Measurements from ENCODE around the gene RHBG. TPM values are rescaled to one million over a fixed set of nuclear protein-coding genes. Genes with fewer than 3 reads are reported as not detected.

The RHBG gene
- total RNA-seq, 4 donors from 2014 or later = 7.4 to 14.8 (median 8.1) TPM

GRCh38 chr1:156371553-156372264 lies 2.7 kb downstream of the RHBG start:
- no peak for DNase-seq (ENCODE audit: low spot score in 2 of 2)
- no peak overlapping the region for H3K4me3 ChIP-seq
- WGBS = 56% methylated on average over 7 of the region's 7 CpGs
- peaks cover 14% of the 10 kb centered on the region for H3K4me1 ChIP-seq
- H3K9me3 ChIP-seq = no peaks in the 10 kb centered on the region
- TF ChIP-seq EP300 (IDR thresholded peaks at IDR 0.05) (no peak), POLR2AphosphoS5 (IDR thresholded peaks at IDR 0.05) (no peak), POLR2A (IDR thresholded peaks at IDR 0.05) (no peak), CTCF (IDR thresholded peaks at IDR 0.05) (no peak)
- no peak overlapping the region for H3K27ac ChIP-seq
- peaks cover 32% of the 10 kb centered on the region for H3K27me3 ChIP-seq
- H3K36me3 ChIP-seq = no peaks in the 10 kb centered on the region

- Histone ChIP-seq H3K36me3 (no peaks in the 10 kb centered on the region), H3K9me3 (no peaks in the 10 kb centered on the region), H3K27ac (no peak overlapping the region), H3K4me1 (peaks cover 14% of the 10 kb centered on the region), H3K27me3 (peaks cover 32% of the 10 kb centered on the region), H3K4me3 (no peak overlapping the region)
- DNase-seq (ENCODE audit: low spot score in 2 of 2) = no peak
- no peak for TF ChIP-seq POLR2A (IDR thresholded peaks at IDR 0.05)
- TF ChIP-seq CTCF (IDR thresholded peaks at IDR 0.05) = no peak
- TF ChIP-seq EP300 (IDR thresholded peaks at IDR 0.05) = no peak
- no peak for TF ChIP-seq POLR2AphosphoS5 (IDR thresholded peaks at IDR 0.05)
Observed at GRCh38 chr1:156372265-156372586, 3.2 kb downstream of the RHBG start.

DNA sequence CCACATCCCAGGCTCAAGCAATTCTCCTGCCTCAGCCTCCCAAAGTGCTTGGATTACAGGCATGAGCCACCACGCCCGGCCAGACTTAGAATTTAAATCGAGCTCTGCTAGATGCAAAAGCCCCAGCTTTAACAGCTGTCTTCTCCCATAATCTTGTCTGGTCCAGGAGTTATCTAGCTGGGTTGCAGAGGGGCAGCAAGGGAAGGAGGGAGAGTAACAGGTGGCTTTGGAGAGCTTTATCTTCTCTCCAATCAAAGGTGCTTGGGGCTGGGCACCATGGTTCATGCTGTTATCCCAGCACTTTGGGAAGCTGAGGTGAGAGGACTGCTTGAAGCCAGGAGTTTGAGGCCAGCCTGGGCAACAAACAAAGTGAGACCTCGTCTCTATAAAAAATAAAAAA lies 3.9 kb downstream of the RHBG start:
- peaks cover 32% of the 10 kb centered on the region for H3K27me3 ChIP-seq
- no peaks in the 10 kb centered on the region for H3K9me3 ChIP-seq
- TF ChIP-seq EP300 (IDR thresholded peaks at IDR 0.05) = no peak
- TF ChIP-seq POLR2AphosphoS5 (IDR thresholded peaks at IDR 0.05) = no peak
- no peak for TF ChIP-seq POLR2A (IDR thresholded peaks at IDR 0.05)
- no peak for TF ChIP-seq CTCF (IDR thresholded peaks at IDR 0.05)
- H3K4me3 ChIP-seq = no peak overlapping the region
- no peak overlapping the region for H3K27ac ChIP-seq
- WGBS = 84% methylated on average over 4 of the region's 4 CpGs
- no peak for DNase-seq (ENCODE audit: low spot score in 2 of 2)
- H3K36me3 ChIP-seq = no peaks in the 10 kb centered on the region
- peaks cover 14% of the 10 kb centered on the region for H3K4me1 ChIP-seq

DNA sequence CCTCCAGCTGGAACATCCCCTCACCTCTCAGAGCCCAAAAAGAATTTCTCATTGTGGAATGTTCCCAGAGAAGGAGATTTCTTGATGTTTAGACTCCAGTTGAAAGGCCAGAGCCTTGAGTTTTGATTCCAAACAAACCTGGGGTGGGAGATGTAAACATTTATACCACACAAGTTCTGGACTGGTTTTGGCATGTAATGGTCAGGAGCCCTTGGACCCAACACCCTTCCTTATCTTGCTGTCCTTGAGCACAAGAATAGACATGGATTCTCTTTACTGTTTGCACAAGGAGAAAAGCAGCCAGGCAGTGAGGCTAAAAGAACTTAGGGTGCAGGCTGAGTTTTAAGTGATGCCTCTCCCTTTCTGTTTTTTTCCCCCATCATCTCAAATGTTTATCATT lies 4.5 kb downstream of the RHBG start:
- peaks cover 12% of the 10 kb centered on the region for H3K4me1 ChIP-seq
- TF ChIP-seq POLR2AphosphoS5 (IDR thresholded peaks at IDR 0.05) (no peak), CTCF (IDR thresholded peaks at IDR 0.05) (no peak), EP300 (IDR thresholded peaks at IDR 0.05) (no peak), POLR2A (IDR thresholded peaks at IDR 0.05) (no peak)
- H3K27ac ChIP-seq = no peak overlapping the region
- H3K9me3 ChIP-seq = no peaks in the 10 kb centered on the region
- peaks cover 32% of the 10 kb centered on the region for H3K27me3 ChIP-seq
- H3K4me3 ChIP-seq = no peak overlapping the region
- no peak for DNase-seq (ENCODE audit: low spot score in 2 of 2)
- no peaks in the 10 kb centered on the region for H3K36me3 ChIP-seq

DNA sequence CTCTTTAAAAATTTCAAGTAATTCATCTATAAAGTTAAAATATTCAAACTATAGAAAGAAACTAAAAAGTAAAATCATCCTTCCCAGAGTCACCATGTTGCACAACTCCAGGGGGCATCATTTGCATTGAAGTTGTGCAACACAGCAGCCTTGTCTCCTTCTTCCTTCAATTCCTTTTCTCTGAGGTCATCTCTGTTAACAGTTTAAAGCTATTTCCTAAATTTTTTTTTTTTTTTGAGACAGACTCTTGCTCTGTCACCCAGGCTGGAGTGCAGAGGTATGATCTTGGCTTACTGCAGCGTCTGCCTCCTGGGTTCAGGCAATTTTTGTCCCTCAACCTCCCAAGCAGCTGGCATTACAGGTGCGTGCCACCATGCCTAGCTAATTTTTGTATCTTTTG lies 7.1 kb downstream of the RHBG start:
- no peak overlapping the region for H3K27ac ChIP-seq
- H3K36me3 ChIP-seq = no peaks in the 10 kb centered on the region
- H3K4me1 ChIP-seq = no peaks in the 10 kb centered on the region
- no peaks in the 10 kb centered on the region for H3K9me3 ChIP-seq
- H3K27me3 ChIP-seq = peaks cover 16% of the 10 kb centered on the region
- H3K4me3 ChIP-seq = no peak overlapping the region
- WGBS = 100% methylated on average over 2 of the region's 2 CpGs
- DNase-seq (ENCODE audit: low spot score in 2 of 2) = no peak
- no peak for TF ChIP-seq POLR2AphosphoS5 (IDR thresholded peaks at IDR 0.05)
- TF ChIP-seq POLR2A (IDR thresholded peaks at IDR 0.05) = no peak
- no peak for TF ChIP-seq EP300 (IDR thresholded peaks at IDR 0.05)
- no peak for TF ChIP-seq CTCF (IDR thresholded peaks at IDR 0.05)

All from suprapubic skin (tissue), 4 donors.